ENCODE results near the gene ACVR2A.

ACVR2A gene

GRCh38 chr2:147855977-147856376, 11.1 kb downstream of the ACVR2A start:
- no peak for DNase-seq

GRCh38 chr2:147860009-147860408, 15.2 kb downstream of the ACVR2A start:
- no peak for DNase-seq

DNA sequence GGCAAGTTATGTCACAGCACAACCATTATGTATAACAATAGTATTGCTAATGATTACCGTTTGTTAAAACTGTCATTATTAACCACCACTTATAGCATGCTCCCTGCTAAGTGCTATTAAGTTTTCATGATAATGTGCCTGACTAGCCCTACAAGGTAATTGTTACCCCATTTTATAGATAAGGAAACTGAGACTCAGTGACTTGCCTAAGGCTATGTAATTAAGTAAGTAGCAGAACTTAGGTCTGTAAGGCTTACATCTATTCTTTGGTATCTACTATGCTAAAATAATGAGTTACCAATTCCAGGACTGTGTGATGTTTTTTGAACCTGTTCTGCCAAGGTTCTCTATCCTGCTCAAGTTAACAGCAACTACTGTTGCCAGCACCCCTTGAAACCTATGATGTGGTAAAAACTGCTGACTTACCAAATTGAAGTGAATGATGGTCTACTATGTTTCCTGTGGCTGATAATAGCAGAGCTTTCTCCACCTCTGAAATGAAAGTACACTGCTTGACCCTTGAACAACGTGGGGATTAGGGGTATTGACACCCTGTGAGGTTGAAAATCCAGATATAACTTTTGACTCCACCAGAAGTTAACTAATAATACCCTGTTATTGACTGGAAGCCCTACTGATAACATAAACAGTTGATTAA, 18.2 kb downstream of the ACVR2A start:
- DNase-seq, result no peak

- DNase-seq, result no peak
Observed at GRCh38 chr2:147863835-147864234, 19.0 kb downstream of the ACVR2A start.

- DNase-seq, result no peak
Observed at GRCh38 chr2:147865560-147865959, 20.7 kb downstream of the ACVR2A start.

GRCh38 chr2:147867050-147867449, 22.2 kb downstream of the ACVR2A start:
- no peak for DNase-seq

GRCh38 chr2:147869934-147870333, 25.1 kb downstream of the ACVR2A start:
- DNase-seq, result no peak

- no peak for DNase-seq
Observed at GRCh38 chr2:147872967-147873366, 28.1 kb downstream of the ACVR2A start.

DNA sequence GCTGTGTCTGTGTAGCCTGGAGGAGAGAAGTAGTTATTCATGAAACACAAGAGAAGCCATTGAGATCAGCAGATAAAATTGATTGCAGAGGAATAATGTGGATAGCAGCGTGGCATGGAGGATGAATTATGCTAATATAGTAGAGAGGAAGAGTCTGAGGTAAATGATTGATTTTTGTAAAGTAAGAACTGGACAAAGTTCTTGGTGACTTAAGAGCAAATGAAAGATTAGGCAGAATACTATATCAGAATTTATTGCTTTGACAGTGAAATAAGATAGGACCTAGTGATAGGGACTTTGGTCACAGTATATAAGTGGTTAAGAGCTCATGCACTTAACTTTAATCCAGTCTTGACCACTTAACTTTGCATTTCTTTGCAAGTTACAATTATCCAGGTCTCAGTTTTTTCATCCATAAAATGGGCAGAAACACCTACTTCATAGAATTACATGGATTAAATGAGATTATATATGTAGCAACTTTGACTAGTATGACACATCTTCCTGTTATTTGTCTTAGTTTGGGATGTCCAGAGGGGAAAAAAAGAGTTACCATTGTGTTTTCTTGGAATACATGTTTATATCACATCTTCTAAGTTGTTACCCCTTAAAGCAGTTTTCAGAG, 29.1 kb downstream of the ACVR2A start:
- DNase-seq, result no peak

DNA sequence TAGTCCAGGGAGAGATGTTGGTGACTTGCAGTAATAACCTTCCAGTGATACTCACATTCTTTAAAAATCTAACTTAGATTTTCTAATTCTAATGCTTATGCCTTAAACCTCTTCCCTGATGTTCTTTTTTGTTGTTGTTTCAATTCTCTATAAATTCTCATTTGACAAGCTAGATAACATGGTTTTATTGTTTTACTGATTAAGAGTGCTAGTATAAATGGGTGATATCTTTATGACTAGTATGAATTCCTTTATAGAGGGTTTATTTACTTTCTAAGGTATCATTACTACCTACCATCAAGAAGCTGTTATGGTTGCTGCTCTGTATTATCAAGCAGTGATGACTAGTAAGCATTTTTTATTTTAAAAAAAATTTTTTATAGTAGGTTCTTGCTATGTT, 35.0 kb downstream of the ACVR2A start:
- no peak for DNase-seq

- no peak for DNase-seq
Observed at GRCh38 chr2:147882631-147883030, 37.8 kb downstream of the ACVR2A start.

DNA sequence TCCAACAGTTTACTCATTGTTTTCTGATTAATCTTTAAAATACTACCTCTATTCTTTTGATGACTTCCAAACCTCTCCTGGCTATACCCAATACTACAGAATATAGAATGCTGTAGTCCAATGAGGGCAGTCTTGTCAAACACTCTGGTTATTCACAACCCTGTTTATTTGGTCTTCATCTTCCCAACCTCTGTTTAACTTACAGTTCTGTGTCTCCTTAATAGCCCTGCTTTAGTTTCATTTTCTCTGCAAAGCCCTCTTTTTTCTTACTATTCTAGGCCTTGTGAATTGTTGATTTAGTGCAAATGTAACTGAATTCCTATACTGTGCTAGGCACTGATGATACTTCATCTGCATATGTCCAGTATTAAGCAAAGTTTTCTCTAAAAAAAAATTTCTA, 40.0 kb downstream of the ACVR2A start:
- no peak for DNase-seq

DNA sequence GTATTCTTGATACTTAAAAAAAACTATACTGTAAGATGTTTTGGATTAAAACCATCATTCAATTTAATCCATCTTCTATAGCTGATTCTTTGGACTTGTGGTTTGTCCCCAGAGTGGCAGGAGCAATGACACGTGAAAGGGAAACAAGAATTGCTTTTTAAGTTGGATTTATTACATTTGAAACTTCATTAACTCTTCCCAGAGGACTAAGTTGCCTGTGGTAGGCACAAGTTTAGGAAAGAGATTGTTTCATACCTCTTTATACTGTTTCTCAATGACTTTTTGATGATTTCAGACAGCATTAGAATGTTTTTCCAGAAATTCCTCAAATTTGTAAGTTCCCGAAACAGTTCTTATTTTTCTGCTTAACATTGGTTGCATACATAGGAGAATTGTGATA, 41.3 kb downstream of the ACVR2A start:
- no peak for DNase-seq

- DNase-seq, result no peak
Observed at GRCh38 chr2:147888680-147889079, 43.9 kb downstream of the ACVR2A start.

DNA sequence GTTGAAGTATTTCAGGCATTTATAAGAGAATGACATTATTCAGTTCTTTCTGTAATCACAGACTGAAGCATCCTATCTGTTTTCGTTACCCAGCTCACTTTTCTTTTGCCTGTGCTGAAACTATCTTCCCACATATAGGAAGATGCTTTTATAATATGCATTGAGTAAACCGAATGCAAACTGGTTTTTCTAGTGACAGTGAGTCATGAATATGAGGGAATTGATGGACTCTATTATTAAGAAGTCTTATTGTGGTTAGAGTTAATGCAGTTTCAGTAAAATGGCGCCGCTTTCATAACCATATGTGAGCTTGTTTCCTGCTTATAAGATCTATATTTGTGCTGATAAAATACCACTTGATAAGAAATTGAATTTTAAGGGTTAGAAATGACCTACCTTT, 59.2 kb downstream of the ACVR2A start:
- no peak for DNase-seq

GRCh38 chr2:147909178-147909577, 64.3 kb downstream of the ACVR2A start:
- DNase-seq, result no peak

DNA sequence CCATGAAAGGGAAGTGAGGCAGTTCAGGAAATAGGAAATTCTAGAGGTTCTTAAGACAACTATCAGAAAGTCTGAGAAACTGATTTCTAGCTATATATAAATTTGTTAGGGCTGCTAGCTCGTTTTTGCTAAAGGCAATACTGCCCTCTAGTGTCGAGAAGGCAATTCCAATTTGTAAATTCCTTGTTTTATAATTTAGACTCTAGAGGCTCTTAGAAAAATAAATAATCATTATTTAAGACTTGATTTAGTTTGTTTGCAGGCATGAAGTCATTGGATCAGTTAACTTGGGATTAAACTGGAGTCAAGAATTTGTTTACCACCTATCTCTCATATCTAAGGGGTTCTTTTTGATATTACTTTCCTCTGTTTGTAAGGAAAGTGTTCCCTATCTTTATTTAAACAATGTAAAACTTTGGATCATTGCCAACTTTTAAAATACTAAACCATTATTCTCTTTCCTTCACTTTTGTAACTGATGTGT, 66.2 kb downstream of the ACVR2A start:
- peak in 1 of 4 experiments; percentile 0 for DNase-seq

DNA sequence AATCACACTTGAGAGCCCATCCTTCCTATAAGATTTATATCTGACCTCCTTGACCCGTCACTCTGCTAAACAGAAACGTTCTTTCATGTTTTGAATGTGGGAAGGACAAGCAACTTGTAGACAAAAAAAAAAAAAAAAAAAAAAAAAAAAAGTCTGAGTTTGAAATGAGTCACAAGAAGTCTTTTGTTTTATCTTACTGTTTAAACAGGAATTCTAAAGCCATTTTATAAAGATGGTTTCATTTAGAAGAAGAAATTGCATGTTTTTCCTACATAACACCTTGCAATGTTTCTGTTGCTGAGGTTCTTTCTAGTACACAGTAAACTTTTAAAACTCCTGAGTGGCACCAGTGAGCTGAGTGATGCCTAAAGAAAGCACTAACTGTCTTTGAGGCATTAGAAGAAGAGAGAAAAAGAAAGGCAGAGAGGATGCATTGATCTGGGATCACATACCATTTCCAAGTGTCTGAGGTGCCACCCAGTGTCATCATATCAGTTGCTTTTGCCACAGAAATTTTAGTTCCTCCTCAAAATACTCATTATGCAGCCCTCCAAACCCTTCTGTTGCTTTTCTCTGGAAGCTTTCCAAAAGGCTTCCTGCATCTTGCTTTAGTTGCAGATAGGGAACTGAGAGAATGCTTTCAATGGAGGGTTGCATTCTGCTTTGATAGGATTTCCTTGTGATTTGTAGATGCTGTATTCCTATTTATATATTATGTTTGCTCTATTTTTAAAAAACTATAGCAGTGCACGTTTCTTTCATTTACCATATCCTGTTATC, 69.1 kb downstream of the ACVR2A start:
- no peak for DNase-seq

DNA sequence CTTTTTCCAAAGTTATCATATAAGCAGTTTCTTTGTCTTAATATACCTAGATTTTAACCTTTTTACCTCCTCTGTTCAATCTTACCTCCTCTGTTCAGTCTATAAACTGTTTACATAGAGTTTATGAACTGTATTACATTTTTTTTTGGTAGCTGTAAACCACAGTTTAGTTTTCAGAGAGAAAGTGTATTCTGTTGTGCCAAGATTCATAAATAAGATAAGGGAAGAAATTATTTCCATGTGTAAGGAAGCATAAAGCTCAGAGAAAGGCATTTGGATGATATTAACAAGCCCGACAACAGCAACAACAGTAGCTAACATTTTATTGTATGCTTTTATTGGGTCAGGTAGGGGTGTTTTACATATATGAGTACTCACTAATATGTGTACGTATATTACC, 71.2 kb downstream of the ACVR2A start:
- no peak for DNase-seq

- no peak for DNase-seq
Observed at GRCh38 chr2:147916723-147917122, 71.9 kb downstream of the ACVR2A start.

DNA sequence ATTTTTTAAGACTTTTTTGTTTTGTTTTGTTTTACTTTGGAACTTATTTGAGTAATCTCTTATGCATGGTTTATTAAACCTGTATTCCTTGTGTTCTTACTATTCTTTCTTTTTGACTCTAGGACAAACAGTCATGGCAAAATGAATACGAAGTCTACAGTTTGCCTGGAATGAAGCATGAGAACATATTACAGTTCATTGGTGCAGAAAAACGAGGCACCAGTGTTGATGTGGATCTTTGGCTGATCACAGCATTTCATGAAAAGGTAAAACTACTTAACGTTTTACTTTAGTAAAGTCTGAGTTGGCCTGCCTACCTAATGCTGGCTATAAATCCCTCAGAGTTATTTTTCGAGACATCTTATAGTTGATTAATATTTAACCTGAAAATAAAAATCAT, 72.3 kb downstream of the ACVR2A start:
- DNase-seq, result no peak

DNA sequence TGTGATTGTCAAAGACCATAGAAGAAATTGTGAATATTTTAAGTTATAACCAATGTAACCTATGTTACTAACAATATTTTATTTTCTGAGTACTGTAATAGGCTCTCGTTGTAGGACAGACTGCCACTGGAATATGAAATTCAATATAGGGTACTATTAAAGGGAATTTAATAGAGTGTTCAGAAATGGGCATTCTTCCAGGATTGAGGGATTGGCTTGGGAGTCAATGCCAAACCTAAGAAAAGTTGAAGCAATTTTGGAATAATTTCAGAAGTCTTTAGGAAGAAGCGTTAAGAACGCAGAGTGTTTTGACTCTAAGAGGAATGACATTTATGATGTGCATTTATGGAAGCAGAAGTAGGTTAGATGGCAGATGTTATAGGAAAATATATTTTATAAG, 79.0 kb downstream of the ACVR2A start:
- no peak for DNase-seq

GRCh38 chr2:147924647-147925046, 79.8 kb downstream of the ACVR2A start:
- DNase-seq, result no peak

DNA sequence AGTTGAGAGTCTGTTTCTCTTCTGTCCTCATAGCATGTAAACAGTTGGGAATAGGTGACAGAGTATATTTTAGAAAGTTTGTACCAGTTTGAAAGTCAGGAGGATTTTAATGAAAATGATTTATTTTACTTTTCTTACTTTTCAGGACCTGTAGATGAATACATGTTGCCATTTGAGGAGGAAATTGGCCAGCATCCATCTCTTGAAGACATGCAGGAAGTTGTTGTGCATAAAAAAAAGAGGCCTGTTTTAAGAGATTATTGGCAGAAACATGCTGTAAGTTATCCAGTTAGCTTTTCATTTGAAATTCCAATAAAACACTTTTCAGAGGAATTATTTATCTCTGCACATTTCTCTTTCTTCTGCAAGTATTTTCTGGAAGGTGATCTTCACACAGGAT, 81.1 kb downstream of the ACVR2A start:
- DNase-seq, result no peak

Data from activated CD4-positive, CD25-positive, alpha-beta regulatory T cell (primary cell).